Right forelimb (tissue), 1 donor: ENCODE measurements around the gene FIBCD1.

Experiments
- DNase-seq: peaks from one replicate; pipeline ENCODE4 v3.0.0-alpha.2; 2018

Gene FIBCD1

GRCh38 chr9:130935648-130936271 lies 3.3 kb downstream of the FIBCD1 start:
- no peak for DNase-seq

GRCh38 chr9:130934702-130935647 lies 4.1 kb downstream of the FIBCD1 start:
- DNase-seq = no peak

- DNase-seq = no peak
Observed at GRCh38 chr9:130934246-130934645, 4.8 kb downstream of the FIBCD1 start.

- no peak for DNase-seq
Observed at GRCh38 chr9:130933114-130934046, 5.7 kb downstream of the FIBCD1 start.

- no peak for DNase-seq
Observed at GRCh38 chr9:130932255-130933079, 6.6 kb downstream of the FIBCD1 start.

- no peak for DNase-seq
Observed at GRCh38 chr9:130931508-130932254, 7.4 kb downstream of the FIBCD1 start.

- DNase-seq = no peak
Observed at GRCh38 chr9:130930804-130931349, 8.2 kb downstream of the FIBCD1 start.

- DNase-seq = no peak
Observed at GRCh38 chr9:130930132-130930803, 8.8 kb downstream of the FIBCD1 start.

- DNase-seq = no peak
Observed at GRCh38 chr9:130929571-130930038, 9.4 kb downstream of the FIBCD1 start.

- no peak for DNase-seq
Observed at GRCh38 chr9:130927995-130928900, 10.8 kb downstream of the FIBCD1 start.

- DNase-seq = no peak
Observed at GRCh38 chr9:130927338-130927737, 11.7 kb downstream of the FIBCD1 start.

GRCh38 chr9:130925050-130925678 lies 13.9 kb downstream of the FIBCD1 start:
- no peak for DNase-seq

GRCh38 chr9:130924448-130924788 lies 14.6 kb downstream of the FIBCD1 start:
- no peak for DNase-seq

GRCh38 chr9:130923611-130924447 lies 15.2 kb downstream of the FIBCD1 start:
- no peak for DNase-seq

- DNase-seq = no peak
Observed at GRCh38 chr9:130922893-130923610, 16.0 kb downstream of the FIBCD1 start.

- no peak for DNase-seq
Observed at GRCh38 chr9:130921989-130922892, 16.8 kb downstream of the FIBCD1 start.
